Nephron (organoid): ENCODE measurements around the gene GPR62.
"Not testable (repeated sequence)": the region's sequence is repeated elsewhere in the genome, so short reads cannot be mapped to it uniquely, and the experiment has no call there.

Experiments used
- H3K27ac Mint-ChIP-seq, 3 experiments: 2 replicates each; pipeline ENCODE4 v1.8.0; 2020; ENCODE audit warnings: mixed read lengths in 3 of 3, mild to moderate bottlenecking in 2 of 3, moderate library complexity in 1 of 3
- H3K27me3 Mint-ChIP-seq: 2 replicates; pipeline ENCODE4 v1.8.0; 2021; ENCODE audit warnings: low read depth, mild to moderate bottlenecking, moderate library complexity, mixed read lengths
- H3K36me3 Mint-ChIP-seq: 2 replicates; pipeline ENCODE4 v1.8.0; 2020; ENCODE audit warnings: low read depth, mixed read lengths
- H3K4me1 Mint-ChIP-seq: 2 replicates; pipeline ENCODE4 v1.8.0; 2020; ENCODE audit warnings: mixed read lengths
- H3K4me3 Mint-ChIP-seq, 3 experiments: 2 replicates each; pipeline ENCODE4 v1.8.0; 2020; ENCODE audit warnings: mild to moderate bottlenecking in 3 of 3, mixed read lengths in 3 of 3, moderate library complexity in 2 of 3
- H3K9me3 Mint-ChIP-seq: 2 replicates; pipeline ENCODE4 v1.8.0; 2020; ENCODE audit warnings: mixed read lengths
- TF ChIP-seq, protein P1 (sequence below), 3 experiments: fragments of 200-600 bp; sonication (generic); IDR thresholded peaks; one replicate each; pipeline ENCODE4 v1.5.0; 2021; ENCODE audit warnings: antibody characterized with exemption in 3 of 3; ENCODE audit not compliant: unreplicated experiment in 3 of 3

The GPR62 gene

GRCh38 chr3:51928438-51928837 lies 26.7 kb upstream of the GPR62 start:
- no peaks in the 10 kb centered on the region for H3K9me3 Mint-ChIP-seq
- H3K4me1 Mint-ChIP-seq = no peaks in the 10 kb centered on the region
- H3K27me3 Mint-ChIP-seq = no peaks in the 10 kb centered on the region
- H3K36me3 Mint-ChIP-seq = peaks cover 10% of the 10 kb centered on the region
- TF ChIP-seq, protein P1, sequence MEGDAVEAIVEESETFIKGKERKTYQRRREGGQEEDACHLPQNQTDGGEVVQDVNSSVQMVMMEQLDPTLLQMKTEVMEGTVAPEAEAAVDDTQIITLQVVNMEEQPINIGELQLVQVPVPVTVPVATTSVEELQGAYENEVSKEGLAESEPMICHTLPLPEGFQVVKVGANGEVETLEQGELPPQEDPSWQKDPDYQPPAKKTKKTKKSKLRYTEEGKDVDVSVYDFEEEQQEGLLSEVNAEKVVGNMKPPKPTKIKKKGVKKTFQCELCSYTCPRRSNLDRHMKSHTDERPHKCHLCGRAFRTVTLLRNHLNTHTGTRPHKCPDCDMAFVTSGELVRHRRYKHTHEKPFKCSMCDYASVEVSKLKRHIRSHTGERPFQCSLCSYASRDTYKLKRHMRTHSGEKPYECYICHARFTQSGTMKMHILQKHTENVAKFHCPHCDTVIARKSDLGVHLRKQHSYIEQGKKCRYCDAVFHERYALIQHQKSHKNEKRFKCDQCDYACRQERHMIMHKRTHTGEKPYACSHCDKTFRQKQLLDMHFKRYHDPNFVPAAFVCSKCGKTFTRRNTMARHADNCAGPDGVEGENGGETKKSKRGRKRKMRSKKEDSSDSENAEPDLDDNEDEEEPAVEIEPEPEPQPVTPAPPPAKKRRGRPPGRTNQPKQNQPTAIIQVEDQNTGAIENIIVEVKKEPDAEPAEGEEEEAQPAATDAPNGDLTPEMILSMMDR (IDR thresholded peaks at IDR 0.05; ENCODE audit: unreplicated experiment in 3 of 3) = no peak
- H3K4me3 Mint-ChIP-seq = no peak overlapping the region
- no peak overlapping the region for H3K27ac Mint-ChIP-seq

DNA sequence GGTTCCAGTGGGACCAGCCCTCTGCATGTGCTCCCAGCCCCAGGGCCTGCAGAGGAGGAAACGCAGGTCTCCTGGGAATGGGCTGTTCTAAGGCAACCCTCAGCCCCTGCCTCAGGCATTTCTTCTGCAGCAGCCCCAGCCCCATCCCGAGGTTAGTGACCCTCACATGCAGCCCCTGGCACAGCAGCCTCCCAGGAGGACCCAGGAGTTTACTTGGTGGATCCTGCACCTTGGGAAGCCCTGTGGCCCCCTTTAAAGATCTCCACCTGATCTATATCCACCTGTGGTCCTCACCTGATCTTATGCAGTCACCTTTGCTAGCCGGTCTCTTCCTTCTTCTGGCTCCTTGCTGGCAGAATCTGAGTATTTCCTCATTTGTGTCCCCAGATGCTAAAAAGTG lies 26.2 kb upstream of the GPR62 start:
- H3K27ac Mint-ChIP-seq, H3K4me3 Mint-ChIP-seq, H3K4me1 Mint-ChIP-seq, H3K9me3 Mint-ChIP-seq, H3K27me3 Mint-ChIP-seq: not testable (repeated sequence)
- H3K36me3 Mint-ChIP-seq = peaks cover 14% of the 10 kb centered on the region

DNA sequence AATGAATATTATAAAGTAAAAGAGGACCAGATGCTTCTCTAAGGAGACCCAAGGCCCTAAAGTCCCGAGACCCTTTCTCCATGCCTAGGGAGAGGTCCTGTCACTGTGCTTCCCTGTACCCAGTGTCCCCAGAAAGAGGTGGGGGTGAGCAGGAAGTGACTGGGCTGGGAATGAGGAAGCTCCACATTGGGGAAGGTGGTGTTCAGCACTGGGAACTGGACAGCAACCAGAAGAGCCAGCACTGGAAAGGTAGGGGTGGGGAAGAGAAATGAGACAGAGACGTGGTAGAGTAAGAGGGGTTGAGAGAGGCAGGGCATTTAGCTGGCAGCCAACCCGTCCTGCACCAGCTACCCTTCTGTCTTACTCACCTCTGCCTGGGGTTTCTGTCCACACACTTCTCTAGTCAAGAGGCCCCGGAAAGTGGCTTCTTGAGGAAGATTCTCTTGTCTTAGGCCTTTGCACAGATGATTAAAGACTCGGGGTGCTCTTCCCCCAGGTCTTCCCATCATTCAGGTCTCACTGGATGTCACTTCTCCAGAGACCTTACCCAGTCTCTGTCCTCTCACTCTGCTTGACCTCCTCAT lies 25.7 kb upstream of the GPR62 start:
- Mint-ChIP-seq H3K27ac (no peak overlapping the region), H3K36me3 (peaks cover 19% of the 10 kb centered on the region), H3K4me1 (no peaks in the 10 kb centered on the region), H3K4me3 (no peak overlapping the region), H3K9me3 (no peaks in the 10 kb centered on the region), H3K27me3 (no peaks in the 10 kb centered on the region)
- TF ChIP-seq, protein P1 (IDR thresholded peaks at IDR 0.05; ENCODE audit: unreplicated experiment in 3 of 3) = no peak

DNA sequence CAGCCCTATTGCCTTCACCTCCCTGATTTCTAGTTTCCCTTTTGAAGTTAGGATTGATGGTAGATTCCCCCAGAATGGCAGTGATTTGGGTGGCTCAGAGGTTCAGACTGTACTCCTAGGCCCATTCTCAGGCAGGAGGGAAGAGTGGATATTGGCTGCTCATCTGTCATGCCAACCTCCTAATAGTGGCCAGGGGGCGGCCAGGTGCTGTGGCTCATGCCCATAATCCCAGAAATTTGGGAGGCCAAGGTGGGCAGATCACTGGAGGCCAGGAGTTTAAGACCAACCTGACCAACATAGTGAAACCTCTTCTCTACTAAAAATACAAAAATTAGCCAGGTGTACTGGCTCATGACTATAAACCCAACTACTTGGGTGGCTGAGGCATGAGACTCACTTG lies 24.7 kb upstream of the GPR62 start:
- H3K36me3 Mint-ChIP-seq = peaks cover 27% of the 10 kb centered on the region
- H3K4me1 Mint-ChIP-seq = no peaks in the 10 kb centered on the region
- TF ChIP-seq, protein P1 (IDR thresholded peaks at IDR 0.05; ENCODE audit: unreplicated experiment in 3 of 3) = no peak
- H3K4me3 Mint-ChIP-seq = no peak overlapping the region
- H3K9me3 Mint-ChIP-seq = no peaks in the 10 kb centered on the region
- H3K27me3 Mint-ChIP-seq = no peaks in the 10 kb centered on the region
- no peak overlapping the region for H3K27ac Mint-ChIP-seq

- no peaks in the 10 kb centered on the region for H3K9me3 Mint-ChIP-seq
- H3K27ac Mint-ChIP-seq = no peak overlapping the region
- TF ChIP-seq, protein P1 (IDR thresholded peaks at IDR 0.05; ENCODE audit: unreplicated experiment in 3 of 3) = no peak
Measured at GRCh38 chr3:51931756-51932155, 23.4 kb upstream of the GPR62 start.

DNA sequence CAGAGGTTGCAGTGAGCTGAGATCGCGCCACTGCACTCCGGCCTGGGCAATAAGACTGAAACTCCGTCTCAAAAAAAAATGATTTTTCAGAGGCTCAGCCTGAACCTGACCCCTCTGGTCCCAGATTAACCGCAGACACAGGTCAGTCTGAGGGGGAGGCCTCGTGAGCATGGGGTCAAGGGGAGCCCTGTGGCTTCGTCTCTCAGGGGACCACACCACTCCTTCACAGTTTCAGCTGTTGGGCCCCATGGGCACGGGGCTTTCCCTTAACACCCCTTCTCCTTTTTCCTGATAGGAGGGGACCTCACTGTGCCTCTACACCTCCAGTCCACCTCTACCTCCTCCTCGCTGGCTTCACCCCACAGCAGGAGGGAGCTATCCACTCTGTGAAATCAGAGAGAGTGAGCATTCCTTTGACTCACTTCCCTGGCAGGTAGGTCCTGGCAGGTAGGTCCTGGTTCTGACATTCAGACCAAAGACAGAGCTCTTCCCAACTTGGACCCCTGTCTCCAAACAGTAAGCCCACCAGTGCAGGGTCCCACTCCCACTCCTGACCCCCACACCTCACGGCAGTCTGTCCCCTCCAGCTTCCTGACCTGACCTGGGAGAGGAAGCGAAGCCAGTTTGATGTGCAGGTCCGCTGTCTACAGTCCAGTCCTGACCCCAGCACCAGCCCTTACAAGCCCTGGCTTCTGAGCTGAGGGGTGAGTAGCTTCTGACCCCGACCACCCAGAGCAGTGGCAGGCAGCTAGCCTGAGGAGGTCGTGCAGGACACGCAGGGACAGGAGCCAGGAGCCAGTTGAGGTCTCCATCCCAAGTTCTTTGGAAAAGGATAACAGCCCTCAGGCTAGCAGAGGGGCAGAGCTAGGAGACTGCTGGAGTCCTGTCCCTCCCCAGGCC lies 22.5 kb upstream of the GPR62 start:
- Mint-ChIP-seq H3K27ac (no peak overlapping the region), H3K36me3 (peaks cover 39% of the 10 kb centered on the region), H3K9me3 (no peaks in the 10 kb centered on the region), H3K4me3 (no peak overlapping the region), H3K4me1 (no peaks in the 10 kb centered on the region), H3K27me3 (no peaks in the 10 kb centered on the region)
- TF ChIP-seq, protein P1 (IDR thresholded peaks at IDR 0.05; ENCODE audit: unreplicated experiment in 3 of 3) = no peak

More at GRCh38 chr3:51931756-51932155, 23.4 kb upstream of the GPR62 start:
- Mint-ChIP-seq H3K4me1 (no peaks in the 10 kb centered on the region), H3K36me3 (peaks cover 31% of the 10 kb centered on the region), H3K4me3 (no peak overlapping the region), H3K27me3 (no peaks in the 10 kb centered on the region)
